ENCODE data around the gene QSOX2.

The QSOX2 gene

GRCh38 chr9:136193891-136194279 lies 51.7 kb downstream of the QSOX2 start:
- Mint-ChIP-seq H3K27ac (no peak overlapping the region), H3K4me1 (peaks cover 35% of the 10 kb centered on the region), H3K36me3 (no peaks in the 10 kb centered on the region), H3K4me3 (no peak overlapping the region), H3K9me3 (no peaks in the 10 kb centered on the region), H3K27me3 (peaks cover 78% of the 10 kb centered on the region)
- ATAC-seq: no peak

GRCh38 chr9:136193127-136193890 lies 52.3 kb downstream of the QSOX2 start:
- Mint-ChIP-seq H3K27me3 (peaks cover 74% of the 10 kb centered on the region), H3K4me3 (no peak overlapping the region), H3K36me3 (no peaks in the 10 kb centered on the region), H3K9me3 (no peaks in the 10 kb centered on the region), H3K27ac (no peak overlapping the region), H3K4me1 (peaks cover 31% of the 10 kb centered on the region)
- ATAC-seq: no peak

GRCh38 chr9:136192289-136193126 lies 53.1 kb downstream of the QSOX2 start:
- Mint-ChIP-seq H3K9me3 (no peaks in the 10 kb centered on the region), H3K27me3 (peaks cover 73% of the 10 kb centered on the region), H3K27ac (no peak overlapping the region), H3K4me3 (no peak overlapping the region), H3K36me3 (no peaks in the 10 kb centered on the region), H3K4me1 (peaks cover 23% of the 10 kb centered on the region)
- no peak for ATAC-seq

GRCh38 chr9:136191960-136192286 lies 53.7 kb downstream of the QSOX2 start:
- peaks cover 17% of the 10 kb centered on the region for H3K4me1 Mint-ChIP-seq
- no peaks in the 10 kb centered on the region for H3K36me3 Mint-ChIP-seq
- no peak overlapping the region for H3K4me3 Mint-ChIP-seq
- H3K9me3 Mint-ChIP-seq: no peaks in the 10 kb centered on the region
- peaks cover 73% of the 10 kb centered on the region for H3K27me3 Mint-ChIP-seq
- ATAC-seq: no peak
- no peak overlapping the region for H3K27ac Mint-ChIP-seq

DNA sequence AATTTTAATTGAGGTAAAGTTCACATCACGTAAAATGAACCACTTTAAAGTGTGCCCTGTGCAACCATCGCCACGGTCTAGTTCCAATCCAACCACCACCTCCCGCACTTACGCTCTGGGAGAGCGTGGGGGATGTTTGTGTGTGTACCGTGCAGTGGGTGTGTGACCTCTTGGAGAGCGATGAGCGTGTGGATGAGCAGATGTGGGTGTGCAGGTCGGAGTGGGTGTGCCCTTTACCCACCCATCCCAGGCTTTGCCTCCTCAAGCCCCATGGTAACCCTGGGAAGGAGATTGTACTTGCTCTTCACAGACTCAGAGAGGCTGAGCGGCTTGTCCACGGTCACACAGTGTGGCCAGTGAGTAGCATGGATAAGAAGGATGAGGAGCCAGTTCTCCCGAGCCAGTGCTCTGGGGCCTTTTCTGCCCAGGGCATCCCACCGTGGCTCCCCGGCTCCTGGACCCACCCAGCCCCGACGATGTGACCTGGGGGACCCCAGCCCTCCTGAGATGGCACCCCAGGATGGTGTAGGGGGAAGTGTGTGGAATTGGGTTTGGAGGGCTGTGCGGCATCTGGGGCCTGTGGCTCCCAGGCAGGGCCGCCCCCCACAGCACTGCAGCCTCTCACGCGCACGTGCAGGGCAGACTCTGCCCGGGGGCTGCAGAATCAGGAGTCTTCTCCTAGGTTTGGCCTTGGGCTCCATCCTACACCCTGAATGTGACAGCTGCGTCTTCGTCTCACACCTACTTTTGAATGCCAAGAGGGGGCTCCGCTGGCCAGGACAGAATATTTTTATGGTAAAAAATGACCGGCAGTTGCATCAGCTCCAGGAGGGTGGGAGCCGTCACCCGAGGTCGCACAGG lies 54.3 kb downstream of the QSOX2 start:
- H3K27me3 Mint-ChIP-seq: peaks cover 73% of the 10 kb centered on the region
- ATAC-seq: no peak
- no peaks in the 10 kb centered on the region for H3K36me3 Mint-ChIP-seq
- peaks cover 11% of the 10 kb centered on the region for H3K4me1 Mint-ChIP-seq
- H3K4me3 Mint-ChIP-seq: no peak overlapping the region
- no peak overlapping the region for H3K27ac Mint-ChIP-seq
- no peaks in the 10 kb centered on the region for H3K9me3 Mint-ChIP-seq

DNA sequence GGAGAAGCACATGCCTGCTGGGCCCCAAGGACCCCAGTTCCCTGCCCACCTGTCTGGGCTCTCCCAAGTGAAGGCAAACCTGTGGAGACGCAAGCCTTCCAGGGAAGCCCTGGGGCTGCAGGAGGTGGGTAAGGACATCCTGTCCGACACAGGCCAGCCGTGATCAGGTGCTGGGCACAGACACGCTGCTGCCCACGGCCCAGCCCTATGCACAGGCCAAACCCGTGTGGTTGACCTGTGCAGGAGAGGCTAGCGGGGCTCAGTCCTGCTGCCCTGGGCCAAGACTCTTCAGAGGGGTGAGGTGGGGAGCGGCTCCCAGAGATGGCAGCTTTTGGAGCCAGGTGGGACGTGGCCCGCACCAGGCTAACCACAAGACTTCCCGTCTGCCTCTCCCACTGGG lies 55.0 kb downstream of the QSOX2 start:
- H3K4me3 Mint-ChIP-seq: no peak overlapping the region
- peaks cover 5% of the 10 kb centered on the region for H3K4me1 Mint-ChIP-seq
- no peaks in the 10 kb centered on the region for H3K36me3 Mint-ChIP-seq
- ATAC-seq: no peak
- no peak overlapping the region for H3K27ac Mint-ChIP-seq
- no peaks in the 10 kb centered on the region for H3K9me3 Mint-ChIP-seq
- H3K27me3 Mint-ChIP-seq: peaks cover 73% of the 10 kb centered on the region

- no peaks in the 10 kb centered on the region for H3K9me3 Mint-ChIP-seq
- H3K27ac Mint-ChIP-seq: no peak overlapping the region
- no peak overlapping the region for H3K4me3 Mint-ChIP-seq
- no peaks in the 10 kb centered on the region for H3K36me3 Mint-ChIP-seq
- H3K4me1 Mint-ChIP-seq: peaks cover 5% of the 10 kb centered on the region
- no peak for ATAC-seq
- H3K27me3 Mint-ChIP-seq: peaks cover 78% of the 10 kb centered on the region
Observed at GRCh38 chr9:136190237-136190601, 55.4 kb downstream of the QSOX2 start.

GRCh38 chr9:136189394-136190236 lies 56.0 kb downstream of the QSOX2 start:
- peaks cover 78% of the 10 kb centered on the region for H3K27me3 Mint-ChIP-seq
- peaks cover 5% of the 10 kb centered on the region for H3K4me1 Mint-ChIP-seq
- H3K36me3 Mint-ChIP-seq: no peaks in the 10 kb centered on the region
- H3K4me3 Mint-ChIP-seq: no peak overlapping the region
- peak; percentile 26 for ATAC-seq
- no peak overlapping the region for H3K27ac Mint-ChIP-seq
- H3K9me3 Mint-ChIP-seq: no peaks in the 10 kb centered on the region

GRCh38 chr9:136187683-136188586 lies 57.7 kb downstream of the QSOX2 start:
- H3K4me1 Mint-ChIP-seq: peaks cover 5% of the 10 kb centered on the region
- no peak overlapping the region for H3K27ac Mint-ChIP-seq
- H3K4me3 Mint-ChIP-seq: no peak overlapping the region
- no peaks in the 10 kb centered on the region for H3K36me3 Mint-ChIP-seq
- no peak for ATAC-seq
- H3K27me3 Mint-ChIP-seq: peaks cover 80% of the 10 kb centered on the region
- no peaks in the 10 kb centered on the region for H3K9me3 Mint-ChIP-seq

DNA sequence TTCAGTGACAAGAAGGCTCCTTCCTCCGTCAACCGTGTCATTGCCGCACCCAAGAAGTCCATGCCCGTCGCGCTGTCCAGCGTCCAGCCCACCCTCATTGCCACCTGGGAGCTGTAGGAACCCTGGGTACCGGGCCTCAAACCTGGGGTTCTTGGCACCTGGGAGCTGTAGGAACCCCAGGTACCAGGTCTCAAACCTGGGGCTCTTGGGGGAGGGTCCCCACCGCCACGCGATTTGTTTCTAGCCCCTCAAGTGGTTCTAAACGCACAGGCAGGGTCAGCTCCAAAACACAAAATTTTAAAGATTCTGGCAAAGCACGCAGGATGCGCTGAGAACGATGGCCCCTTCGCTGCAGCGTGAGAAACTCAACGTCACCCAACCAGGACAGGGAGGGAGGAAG lies 58.4 kb downstream of the QSOX2 start:
- no peak overlapping the region for H3K27ac Mint-ChIP-seq
- H3K4me1 Mint-ChIP-seq: peaks cover 5% of the 10 kb centered on the region
- no peaks in the 10 kb centered on the region for H3K36me3 Mint-ChIP-seq
- peaks cover 87% of the 10 kb centered on the region for H3K27me3 Mint-ChIP-seq
- no peak overlapping the region for H3K4me3 Mint-ChIP-seq
- no peaks in the 10 kb centered on the region for H3K9me3 Mint-ChIP-seq
- ATAC-seq: no peak

DNA sequence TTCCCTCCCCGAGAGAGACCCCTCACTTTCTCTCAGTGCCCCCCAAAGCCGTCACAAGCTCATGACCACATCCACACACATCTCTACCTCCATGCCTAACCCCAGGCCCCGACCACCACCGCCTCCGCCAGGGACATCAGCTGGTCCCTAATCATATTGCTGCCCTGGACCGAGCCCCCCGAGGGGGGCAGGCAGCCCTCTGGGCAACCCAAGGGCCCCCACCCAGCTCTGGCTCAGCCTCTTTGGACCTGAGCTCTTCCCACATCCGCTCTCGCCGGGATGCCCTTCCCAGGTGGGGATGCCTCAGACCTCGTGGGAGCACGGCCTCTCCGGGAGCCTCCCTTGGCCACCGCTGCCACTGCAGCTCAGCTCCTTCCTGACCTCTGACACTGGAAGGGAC lies 59.2 kb downstream of the QSOX2 start:
- Mint-ChIP-seq H3K4me1 (no peaks in the 10 kb centered on the region), H3K36me3 (no peaks in the 10 kb centered on the region), H3K9me3 (no peaks in the 10 kb centered on the region), H3K27ac (no peak overlapping the region), H3K27me3 (peaks cover 82% of the 10 kb centered on the region), H3K4me3 (no peak overlapping the region)
- no peak for ATAC-seq

- no peak overlapping the region for H3K27ac Mint-ChIP-seq
- no peak overlapping the region for H3K4me3 Mint-ChIP-seq
- no peaks in the 10 kb centered on the region for H3K4me1 Mint-ChIP-seq
- peaks cover 76% of the 10 kb centered on the region for H3K27me3 Mint-ChIP-seq
- H3K9me3 Mint-ChIP-seq: no peaks in the 10 kb centered on the region
- ATAC-seq: peak; percentile 4
- no peaks in the 10 kb centered on the region for H3K36me3 Mint-ChIP-seq
Observed at GRCh38 chr9:136185596-136186366, 59.8 kb downstream of the QSOX2 start.

DNA sequence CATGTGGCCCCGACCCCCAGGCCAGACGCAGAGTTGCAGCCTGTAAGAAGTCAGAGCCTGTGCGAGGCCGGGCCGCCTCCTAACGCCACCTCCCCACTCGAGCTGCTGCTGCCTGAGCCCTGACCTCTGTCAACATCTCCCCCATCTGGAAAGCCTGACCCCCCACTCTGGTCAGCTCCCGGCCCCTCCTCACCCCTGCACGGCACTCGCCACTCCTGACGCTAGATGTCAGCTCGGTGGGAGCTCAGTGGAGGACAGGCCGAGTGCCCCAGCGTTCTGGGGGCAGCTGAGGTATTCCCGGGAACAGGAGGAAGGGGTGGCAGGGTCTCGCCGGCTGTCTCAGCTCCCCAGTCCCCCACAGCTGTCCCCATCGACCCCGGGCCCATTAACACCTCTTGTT lies 60.5 kb downstream of the QSOX2 start:
- Mint-ChIP-seq H3K9me3 (no peaks in the 10 kb centered on the region), H3K4me3 (no peak overlapping the region), H3K36me3 (no peaks in the 10 kb centered on the region), H3K4me1 (no peaks in the 10 kb centered on the region), H3K27me3 (peaks cover 69% of the 10 kb centered on the region), H3K27ac (no peak overlapping the region)
- no peak for ATAC-seq
